ENCODE results near the gene EFCAB13.

DNA sequence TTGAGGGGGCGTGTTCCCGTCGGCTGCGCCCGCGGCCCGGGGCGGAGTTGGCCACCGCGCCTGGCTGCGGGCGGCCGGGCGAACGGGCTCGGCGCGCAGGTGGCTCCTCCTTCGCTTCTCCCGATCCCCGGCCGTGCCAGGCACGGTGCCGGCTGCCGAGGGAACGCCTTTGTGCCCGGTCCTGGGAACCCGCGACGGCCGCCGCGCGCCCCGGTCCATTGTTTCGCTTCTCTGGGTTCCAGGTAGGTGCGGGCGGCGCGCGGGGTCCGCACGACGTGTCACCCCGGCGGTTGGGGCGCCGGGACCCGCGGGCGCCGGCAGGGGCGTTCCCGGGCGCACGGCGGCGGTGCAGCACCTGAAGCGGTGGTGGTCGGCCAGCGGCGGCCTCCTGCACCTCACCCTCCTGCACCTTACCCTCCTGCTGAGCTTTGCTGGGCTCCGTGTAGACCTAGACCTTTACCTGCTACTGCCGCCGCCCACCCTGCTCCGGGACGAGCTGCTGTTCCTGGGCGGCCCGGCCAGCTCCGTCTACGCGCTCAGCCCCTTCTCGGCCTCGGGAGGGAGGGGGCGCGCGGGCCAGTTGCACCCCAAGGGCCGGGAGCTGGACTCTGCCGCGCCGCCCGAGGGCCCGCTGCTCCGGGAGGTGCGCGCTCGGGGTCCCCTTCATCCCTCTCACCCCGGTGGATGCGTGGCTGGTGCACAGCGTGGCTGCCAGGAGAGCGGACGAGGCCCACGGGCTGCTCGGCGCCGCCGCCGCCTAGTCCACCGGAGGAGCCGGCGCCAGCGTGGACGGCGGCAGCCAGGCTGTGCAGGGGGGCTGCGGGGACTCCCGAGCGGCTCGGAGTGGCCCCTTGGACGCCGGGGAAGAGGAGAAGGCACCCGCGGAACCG is 99.9 kb downstream of the EFCAB13 start:
- TF ChIP-seq POLR2A (IDR thresholded peaks at IDR 0.05) (no peak), EP300 (IDR thresholded peaks at IDR 0.05; ENCODE audit: low read depth) (no peak), POLR2AphosphoS5 (IDR thresholded peaks at IDR 0.05) (no peak)
- TF ChIP-seq, protein P1, sequence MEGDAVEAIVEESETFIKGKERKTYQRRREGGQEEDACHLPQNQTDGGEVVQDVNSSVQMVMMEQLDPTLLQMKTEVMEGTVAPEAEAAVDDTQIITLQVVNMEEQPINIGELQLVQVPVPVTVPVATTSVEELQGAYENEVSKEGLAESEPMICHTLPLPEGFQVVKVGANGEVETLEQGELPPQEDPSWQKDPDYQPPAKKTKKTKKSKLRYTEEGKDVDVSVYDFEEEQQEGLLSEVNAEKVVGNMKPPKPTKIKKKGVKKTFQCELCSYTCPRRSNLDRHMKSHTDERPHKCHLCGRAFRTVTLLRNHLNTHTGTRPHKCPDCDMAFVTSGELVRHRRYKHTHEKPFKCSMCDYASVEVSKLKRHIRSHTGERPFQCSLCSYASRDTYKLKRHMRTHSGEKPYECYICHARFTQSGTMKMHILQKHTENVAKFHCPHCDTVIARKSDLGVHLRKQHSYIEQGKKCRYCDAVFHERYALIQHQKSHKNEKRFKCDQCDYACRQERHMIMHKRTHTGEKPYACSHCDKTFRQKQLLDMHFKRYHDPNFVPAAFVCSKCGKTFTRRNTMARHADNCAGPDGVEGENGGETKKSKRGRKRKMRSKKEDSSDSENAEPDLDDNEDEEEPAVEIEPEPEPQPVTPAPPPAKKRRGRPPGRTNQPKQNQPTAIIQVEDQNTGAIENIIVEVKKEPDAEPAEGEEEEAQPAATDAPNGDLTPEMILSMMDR (IDR thresholded peaks at IDR 0.05), result no peak

All from transverse colon (tissue), 4 donors.